ENCODE results near the gene CT45A9.
"Not testable (repeated sequence)": the region's sequence is repeated elsewhere in the genome, so short reads cannot be mapped to it uniquely, and the experiment has no call there.

CT45A9 gene

DNA sequence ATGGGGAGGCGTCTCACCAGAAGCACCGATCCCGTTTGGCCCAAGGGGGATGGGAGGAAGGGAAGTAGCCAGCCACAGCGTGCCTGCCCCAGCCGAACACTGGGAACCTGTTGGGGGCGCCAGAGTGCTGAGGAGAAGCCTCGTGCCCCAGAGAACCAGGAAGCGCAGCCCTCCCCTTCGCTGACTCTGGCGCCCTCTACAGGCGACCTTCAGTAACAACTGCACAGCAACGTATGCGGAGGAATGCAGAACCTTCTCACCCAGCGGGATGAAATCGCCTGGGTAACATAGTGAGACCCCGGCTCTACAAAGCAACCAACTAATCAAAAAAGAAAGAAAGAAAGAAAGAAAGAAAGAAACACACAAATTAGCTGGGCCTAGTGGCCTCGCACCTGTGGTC is at the start of gene CT45A9:
TSS of gene CT45A9 (minus strand) at position 101 of the 400 bp plus-strand sequence. CDS start 3,751 bp downstream, outside the sequence.
- not testable (repeated sequence) for DNase-seq (ENCODE audit: low read depth in 2 of 2)

DNA sequence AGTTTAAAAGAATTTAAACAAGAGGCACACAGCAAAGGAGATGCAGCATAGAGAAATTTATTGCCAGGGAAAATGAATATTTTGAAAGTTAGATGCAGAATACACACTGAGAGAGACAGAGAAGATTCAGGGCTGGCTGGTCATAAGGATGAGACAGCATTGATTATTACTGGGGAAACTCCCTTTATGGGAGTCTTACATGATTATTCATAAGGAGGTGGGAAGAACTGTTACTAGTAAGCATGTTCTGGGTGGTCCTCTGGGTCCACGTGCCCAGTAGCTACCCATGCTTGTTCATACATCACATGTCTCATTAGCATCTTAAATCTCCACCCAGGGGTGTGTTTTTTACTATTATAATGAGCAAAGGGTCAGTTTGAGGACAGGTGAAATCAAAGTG is 48.9 kb upstream of the CT45A9 start:
- not testable (repeated sequence) for DNase-seq (ENCODE audit: low read depth in 2 of 2)

DNA sequence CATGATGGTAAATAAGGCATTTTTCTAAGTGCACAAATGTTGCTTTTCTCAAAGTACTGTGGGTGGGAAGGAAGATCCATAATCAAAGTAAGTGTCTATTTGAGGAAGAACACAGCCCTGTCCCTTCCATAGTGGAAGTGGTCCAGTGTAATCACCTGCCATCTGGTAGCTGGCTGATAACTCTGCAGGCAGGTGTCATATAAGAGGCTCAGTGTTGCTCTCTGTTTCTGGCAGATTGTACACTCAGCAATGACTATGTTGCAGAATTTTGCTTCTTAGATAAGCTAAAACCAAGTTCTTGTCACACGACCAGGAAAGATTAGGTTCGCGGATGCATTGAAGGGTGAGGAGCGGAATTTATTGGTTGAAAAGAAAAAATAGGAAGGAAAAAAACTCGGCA is 42.8 kb upstream of the CT45A9 start:
- DNase-seq (ENCODE audit: low read depth in 2 of 2), result no peak

- no peak for DNase-seq (ENCODE audit: low read depth in 2 of 2)
Measured at GRCh38 chrX:135910251-135910650, 38.6 kb upstream of the CT45A9 start.

DNA sequence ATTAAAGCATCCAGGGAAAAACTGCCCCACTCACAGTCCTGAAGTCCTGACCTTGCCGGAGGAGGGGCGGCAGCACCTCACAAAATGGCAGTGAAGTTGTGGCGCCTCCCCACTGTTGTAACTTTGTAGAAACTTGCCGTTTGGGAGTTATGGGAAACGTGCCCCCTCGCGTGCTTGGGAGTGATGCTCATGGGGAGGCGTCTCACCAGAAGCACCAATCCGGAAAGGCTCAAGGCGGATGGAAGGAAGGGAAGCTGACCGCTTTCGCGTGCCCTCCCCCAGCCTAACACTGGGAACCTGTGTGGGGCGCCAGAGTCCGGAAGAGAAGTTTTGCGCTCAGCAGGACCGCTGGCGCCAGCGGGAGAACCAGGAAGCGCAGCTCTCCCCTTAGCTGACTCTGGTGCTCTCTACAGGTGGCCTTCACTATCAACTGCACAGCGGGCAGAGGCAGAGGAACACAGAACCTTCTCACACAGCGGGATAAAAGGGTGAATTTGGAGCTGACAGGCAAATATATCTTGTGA is 21.7 kb upstream of the CT45A9 start, which contains the start of the genes CT45A10 and SAGE1:
TSS of gene CT45A10 (minus strand) at position 151 of the 524 bp plus-strand sequence. CDS start 8,100 bp downstream, outside the sequence.
TSS of gene SAGE1 (plus strand) at position 423 of the 524 bp plus-strand sequence. CDS start 2,527 bp downstream, outside the sequence.
- no peak for DNase-seq (ENCODE audit: low read depth in 2 of 2)

DNA sequence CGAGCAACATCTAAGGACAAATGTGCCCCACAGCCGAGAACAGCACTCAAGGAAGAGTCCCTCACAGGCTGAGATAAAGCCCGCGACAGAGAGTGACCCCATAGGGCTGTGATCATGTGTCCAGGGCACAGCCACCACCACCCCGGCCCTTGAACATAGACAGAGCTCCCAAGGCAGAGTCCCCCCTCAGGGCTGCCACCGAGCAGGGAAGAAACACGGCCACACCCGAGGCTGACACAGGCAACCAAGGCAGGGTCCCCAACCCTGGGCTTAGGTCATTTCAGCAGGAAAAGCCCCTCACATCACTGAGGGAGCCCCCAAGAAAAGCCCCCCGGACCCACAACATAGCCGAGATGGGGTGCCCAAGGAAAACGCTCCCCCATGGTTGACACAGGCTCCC is 21.2 kb upstream of the CT45A9 start:
- no peak for DNase-seq (ENCODE audit: low read depth in 2 of 2)

DNA sequence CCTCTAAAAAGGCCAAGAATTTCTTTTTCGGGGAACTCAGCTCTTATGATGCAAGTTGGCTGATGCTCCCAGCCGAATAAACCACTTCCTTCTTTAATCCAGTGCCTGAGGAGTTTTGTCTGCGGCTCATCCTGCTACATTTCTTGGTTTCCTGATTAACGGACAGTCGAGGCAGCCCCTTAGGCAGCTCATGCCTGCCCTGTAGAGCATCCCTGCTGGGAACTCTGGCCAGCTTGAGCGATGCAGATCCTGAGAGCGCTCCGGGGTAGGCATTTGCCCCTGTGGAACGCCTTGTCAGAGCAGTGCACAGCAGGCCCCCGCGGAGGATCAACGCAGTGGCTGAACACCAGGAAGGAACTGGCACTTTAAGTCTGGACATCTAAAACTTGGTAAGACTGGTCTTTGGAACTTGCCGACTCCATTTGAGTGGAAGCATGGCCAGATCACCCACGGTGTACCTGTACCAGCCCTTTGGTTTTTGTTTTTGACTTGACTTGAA is 18.5 kb upstream of the CT45A9 start:
- no peak for DNase-seq (ENCODE audit: low read depth in 2 of 2)

DNA sequence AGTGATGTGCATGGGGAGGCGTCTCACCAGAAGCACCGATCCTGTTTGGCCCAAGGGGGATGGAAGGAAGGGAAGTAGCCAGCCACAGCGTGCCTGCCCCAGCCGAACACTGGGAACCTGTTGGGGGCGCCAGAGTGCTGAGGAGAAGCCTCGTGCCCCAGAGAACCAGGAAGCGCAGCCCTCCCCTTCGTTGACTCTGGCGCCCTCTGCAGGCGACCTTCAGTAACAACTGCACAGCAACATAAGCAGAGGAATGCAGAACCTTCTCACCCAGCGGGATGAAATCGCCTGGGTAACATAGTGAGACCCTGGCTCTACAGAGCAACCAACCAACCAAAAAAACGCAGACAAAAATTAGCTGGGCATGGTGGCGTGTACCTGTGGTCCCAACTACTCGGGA is 17.4 kb upstream of the CT45A9 start:
- DNase-seq (ENCODE audit: low read depth in 2 of 2), result peak in 1 of 2 donors; percentile 12

DNA sequence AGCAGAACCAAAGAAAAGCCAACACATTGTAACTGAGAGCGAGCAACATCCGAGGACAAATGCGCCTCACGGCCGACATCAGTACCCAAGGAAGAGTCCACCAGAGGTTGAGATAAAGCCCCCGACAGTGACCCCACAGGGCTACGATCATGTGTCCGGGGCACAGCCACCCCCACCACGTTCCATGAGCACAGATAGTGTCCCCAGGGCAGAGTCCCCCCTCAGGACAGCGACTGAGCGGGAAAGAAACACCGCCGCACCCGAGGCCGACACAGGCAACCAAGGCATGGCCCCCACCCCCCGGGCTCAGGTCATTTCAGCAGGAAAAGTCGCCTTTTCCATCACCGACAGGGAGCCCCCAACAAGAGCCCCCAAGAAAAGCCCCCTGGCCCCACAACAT is 16.6 kb upstream of the CT45A9 start:
- DNase-seq (ENCODE audit: low read depth in 2 of 2), result not testable (repeated sequence)

GRCh38 chrX:135882741-135883140 is 11.1 kb upstream of the CT45A9 start:
- not testable (repeated sequence) for DNase-seq (ENCODE audit: low read depth in 2 of 2)

GRCh38 chrX:135854438-135854837 is 17.2 kb downstream of the CT45A9 start, which contains the start of gene CT45A8:
TSS of gene CT45A8 (minus strand) at chrX:135854538. CDS start at chrX:135850783, 3,755 bp downstream.
- DNase-seq (ENCODE audit: low read depth in 2 of 2), result not testable (repeated sequence)

GRCh38 chrX:135837180-135837579 is 34.4 kb downstream of the CT45A9 start, which contains the start of gene CT45A7:
TSS of gene CT45A7 (minus strand) at chrX:135837280. CDS start at chrX:135833533, 3,747 bp downstream.
- DNase-seq (ENCODE audit: low read depth in 2 of 2), result not testable (repeated sequence)

GRCh38 chrX:135819912-135820311 is 51.7 kb downstream of the CT45A9 start, which contains the start of gene CT45A2:
TSS of gene CT45A2 (minus strand) at chrX:135820012. CDS start at chrX:135816265, 3,747 bp downstream.
- not testable (repeated sequence) for DNase-seq (ENCODE audit: low read depth in 2 of 2)

Measured in stimulated activated CD8-positive, alpha-beta memory T cell treated with anti-CD3 and anti-CD28 coated beads, Interleukin-15, amount 100 ng/mL, for 48 hours (primary cell).